NCI-H128 (cell line): Measurements from ENCODE around the gene EIF4G1.
"Not testable (repeated sequence)": the region's sequence is repeated elsewhere in the genome, so short reads cannot be mapped to it uniquely, and the experiment has no call there.

Experiments used
- DNase-seq: peaks from one replicate; lab custom pipeline; 2025; ENCODE audit not compliant: unreplicated experiment; lab: John Stamatoyannopoulos, UW

EIF4G1 gene

DNA sequence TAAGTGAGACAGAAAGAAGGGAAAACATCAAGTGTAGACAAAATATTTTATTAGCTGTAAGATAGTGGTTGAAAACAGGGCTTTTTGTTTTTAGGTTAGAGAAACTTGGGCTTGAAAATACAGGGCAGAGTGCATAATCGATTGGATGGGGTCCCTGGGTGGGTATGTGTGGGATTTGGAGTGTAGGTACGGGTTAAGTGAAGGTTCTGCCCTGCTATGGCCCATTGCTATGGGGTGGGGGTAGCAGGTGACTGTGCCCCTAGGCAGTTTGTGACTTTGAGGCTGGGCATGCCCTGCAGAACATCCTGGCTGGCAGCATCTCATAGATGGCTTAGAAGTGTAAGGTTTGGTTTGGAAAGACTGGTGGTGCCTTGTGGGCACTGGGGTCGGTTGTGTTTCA is 19.3 kb downstream of the EIF4G1 start:
- DNase-seq = no peak

- DNase-seq = no peak
Measured at GRCh38 chr3:184334470-184335158, 20.2 kb downstream of the EIF4G1 start.

DNA sequence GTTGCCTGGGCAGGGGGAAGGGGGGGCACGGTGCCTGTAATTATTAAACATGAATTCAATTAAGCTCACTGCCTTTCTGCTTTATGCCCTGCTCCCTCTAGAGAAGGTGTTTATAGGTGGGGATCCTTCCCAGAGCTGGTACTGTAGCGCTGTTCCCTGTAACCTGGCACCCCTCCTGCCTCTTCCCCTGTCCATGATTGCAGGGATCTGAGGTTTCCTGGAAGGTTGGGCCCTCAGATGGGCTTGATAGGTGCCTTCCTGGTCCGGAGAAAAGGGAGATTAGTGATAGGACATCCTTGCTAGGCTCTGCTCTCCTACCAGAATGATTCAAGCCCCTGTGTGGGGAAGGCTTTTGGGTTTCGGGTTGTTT is 20.9 kb downstream of the EIF4G1 start:
- no peak for DNase-seq

- DNase-seq = peak; percentile 74
Measured at GRCh38 chr3:184335661-184336546, 21.5 kb downstream of the EIF4G1 start.

DNA sequence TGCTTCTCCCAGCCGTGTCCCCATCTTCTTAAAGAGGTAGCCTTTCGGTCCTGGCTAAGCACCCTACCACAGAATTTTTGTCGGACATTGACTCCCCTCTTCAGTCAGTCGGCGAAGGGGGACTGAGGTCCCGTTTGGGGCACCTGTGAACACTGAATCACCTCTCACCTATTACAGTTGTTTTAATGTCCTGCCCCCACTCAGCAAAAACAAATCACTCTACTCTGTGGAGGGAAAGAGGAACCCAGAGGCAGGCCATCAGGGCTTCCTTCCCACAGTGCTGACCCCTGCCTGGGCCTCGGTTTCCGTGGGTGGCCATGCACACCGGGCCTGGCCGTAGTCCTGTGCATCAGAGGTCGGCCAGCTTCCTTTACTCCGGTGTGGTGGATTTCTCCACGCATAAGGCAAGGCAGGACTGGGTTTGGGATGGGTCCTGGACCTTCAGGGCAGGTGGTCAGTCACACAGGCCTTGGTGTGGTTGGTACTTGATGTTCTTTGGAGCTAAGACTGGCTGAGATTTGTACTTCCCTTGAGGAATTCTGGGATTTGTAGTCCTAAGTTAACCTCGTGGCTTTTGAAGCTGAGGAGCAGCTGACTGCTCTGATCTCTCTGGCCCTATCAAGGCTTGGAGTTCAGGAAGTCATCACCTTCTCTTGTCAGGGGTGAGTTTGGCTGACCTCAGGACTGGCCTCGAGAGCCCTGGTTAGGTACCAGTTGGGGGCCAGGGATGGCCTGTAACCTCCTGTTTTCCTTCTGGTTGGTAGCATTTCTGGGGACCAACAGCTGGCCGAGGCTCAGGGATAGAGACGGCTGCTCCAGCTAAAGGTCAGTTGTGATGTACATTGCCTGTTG is 22.4 kb downstream of the EIF4G1 start:
- no peak for DNase-seq

GRCh38 chr3:184337399-184337714 is 23.0 kb downstream of the EIF4G1 start, which contains the start of gene FAM131A:
FAM131A (plus strand) TSS chr3:184337600; CDS start chr3:184337631, 31 bp downstream.
- DNase-seq = no peak

GRCh38 chr3:184337981-184338380 is 23.6 kb downstream of the EIF4G1 start:
- no peak for DNase-seq

DNA sequence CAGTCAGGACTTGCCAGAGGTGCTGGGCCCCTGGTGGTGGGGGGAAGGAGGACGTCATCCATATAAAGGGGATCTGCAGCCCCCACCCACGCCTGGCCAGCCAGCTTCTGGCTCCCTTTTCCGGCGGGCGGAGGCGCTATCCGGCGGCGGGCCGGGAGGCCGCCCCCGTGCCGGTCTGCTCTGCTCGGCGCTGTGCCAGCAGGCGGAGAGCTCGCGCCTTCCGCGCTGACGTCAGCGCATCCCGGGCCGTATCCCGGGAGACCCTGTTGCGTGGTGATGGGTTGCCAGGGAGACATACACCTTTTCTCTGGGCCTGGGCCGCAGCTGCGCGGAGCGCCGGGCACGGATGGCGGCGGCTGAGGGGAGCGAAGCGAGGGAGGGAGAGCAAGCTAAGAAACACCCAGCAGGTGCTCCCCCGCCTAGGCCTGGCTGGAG is 24.1 kb downstream of the EIF4G1 start:
- peak; percentile 90 for DNase-seq

DNA sequence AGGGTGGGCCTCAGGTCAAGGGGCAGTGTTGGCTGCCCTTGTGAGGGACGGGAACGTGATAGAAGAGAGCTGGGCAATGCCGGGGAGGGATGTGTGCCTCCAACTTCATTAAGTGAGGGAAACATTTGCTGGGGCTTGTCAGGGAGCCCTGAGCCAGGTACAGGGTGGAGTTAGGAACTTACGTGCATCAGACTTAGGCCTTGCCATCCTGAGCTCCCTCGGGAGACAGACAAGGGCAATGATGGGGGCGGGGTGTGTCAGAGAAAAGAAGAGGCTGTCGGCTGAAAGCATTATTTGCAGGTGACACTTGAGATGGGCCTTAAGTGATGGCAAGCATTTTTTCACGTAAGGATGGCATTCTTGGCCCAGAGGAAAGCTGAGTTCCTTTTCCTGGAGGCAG is 24.6 kb downstream of the EIF4G1 start:
- peak; percentile 33 for DNase-seq

- DNase-seq = not testable (repeated sequence)
Measured at GRCh38 chr3:184339451-184340135, 25.2 kb downstream of the EIF4G1 start.

DNA sequence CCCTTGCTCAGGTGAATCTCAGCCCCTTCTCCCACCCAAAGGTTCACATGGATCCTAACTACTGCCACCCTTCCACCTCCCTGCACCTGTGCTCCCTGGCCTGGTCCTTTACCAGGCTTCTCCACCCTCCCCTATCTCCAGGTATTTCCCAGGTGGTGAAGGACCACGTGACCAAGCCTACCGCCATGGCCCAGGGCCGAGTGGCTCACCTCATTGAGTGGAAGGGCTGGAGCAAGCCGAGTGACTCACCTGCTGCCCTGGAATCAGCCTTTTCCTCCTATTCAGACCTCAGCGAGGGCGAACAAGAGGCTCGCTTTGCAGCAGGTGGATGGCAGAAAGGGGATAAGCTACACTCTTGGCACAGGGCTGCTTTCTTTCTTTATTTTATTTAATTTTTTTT is 27.5 kb downstream of the EIF4G1 start:
- no peak for DNase-seq

- DNase-seq = no peak
Measured at GRCh38 chr3:184343200-184343876, 28.9 kb downstream of the EIF4G1 start.

GRCh38 chr3:184344579-184345316 is 30.3 kb downstream of the EIF4G1 start:
- no peak for DNase-seq

DNA sequence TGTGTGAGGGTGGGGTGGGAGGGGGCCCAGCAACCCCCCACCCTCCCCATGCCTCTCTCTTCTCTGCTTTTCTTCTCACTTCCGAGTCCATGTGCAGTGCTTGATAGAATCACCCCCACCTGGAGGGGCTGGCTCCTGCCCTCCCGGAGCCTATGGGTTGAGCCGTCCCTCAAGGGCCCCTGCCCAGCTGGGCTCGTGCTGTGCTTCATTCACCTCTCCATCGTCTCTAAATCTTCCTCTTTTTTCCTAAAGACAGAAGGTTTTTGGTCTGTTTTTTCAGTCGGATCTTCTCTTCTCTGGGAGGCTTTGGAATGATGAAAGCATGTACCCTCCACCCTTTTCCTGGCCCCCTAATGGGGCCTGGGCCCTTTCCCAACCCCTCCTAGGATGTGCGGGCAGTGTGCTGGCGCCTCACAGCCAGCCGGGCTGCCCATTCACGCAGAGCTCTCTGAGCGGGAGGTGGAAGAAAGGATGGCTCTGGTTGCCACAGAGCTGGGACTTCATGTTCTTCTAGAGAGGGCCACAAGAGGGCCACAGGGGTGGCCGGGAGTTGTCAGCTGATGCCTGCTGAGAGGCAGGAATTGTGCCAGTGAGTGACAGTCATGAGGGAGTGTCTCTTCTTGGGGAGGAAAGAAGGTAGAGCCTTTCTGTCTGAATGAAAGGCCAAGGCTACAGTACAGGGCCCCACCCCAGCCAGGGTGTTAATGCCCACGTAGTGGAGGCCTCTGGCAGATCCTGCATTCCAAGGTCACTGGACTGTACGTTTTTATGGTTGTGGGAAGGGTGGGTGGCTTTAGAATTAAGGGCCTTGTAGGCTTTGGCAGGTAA is 31.1 kb downstream of the EIF4G1 start:
- no peak for DNase-seq

DNA sequence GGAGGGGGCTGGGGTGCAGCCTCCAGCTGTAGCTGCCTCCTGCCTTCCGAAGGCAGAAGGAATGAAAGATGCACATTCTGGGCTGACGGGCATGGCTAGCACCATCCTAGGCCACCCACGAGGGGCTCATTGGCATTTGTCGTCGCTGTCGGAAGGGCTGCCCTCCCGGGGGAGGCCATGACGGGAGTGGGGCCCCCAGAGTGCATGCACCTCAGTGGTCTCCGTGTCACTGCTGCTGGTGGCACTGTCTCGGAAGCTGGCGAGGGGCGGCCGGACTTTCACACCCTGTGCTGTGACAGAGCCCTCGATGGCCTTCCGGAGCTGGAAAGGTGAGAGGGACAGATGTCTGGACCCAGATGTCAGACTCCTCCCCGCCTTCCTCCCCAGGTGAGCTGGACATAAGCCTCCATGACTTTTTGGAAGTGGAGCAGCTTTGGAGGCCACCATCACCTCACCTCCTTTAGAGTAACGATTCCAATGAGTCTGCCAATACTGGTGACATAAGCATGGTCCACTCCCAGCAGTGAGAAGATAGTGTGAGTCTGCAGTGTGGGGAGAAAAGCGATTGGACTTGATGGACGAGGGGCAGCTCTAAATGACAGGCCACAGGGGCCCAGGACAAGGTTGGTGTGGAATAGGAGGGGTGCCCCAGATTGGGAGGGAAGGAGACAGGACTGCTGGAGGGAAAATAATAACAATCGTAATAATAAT is 32.2 kb downstream of the EIF4G1 start:
- no peak for DNase-seq

GRCh38 chr3:184347321-184348056 is 33.1 kb downstream of the EIF4G1 start:
- no peak for DNase-seq

- DNase-seq = no peak
Measured at GRCh38 chr3:184348057-184348382, 33.6 kb downstream of the EIF4G1 start.
